SW 1271 (cell line): ENCODE measurements around the gene METTL15.
A peak's percentile ranks its signal among the peaks of the same experiment; 100 is the strongest.
"Not testable (repeated sequence)": the region's sequence is repeated elsewhere in the genome, so short reads cannot be mapped to it uniquely, and the experiment has no call there.

ENCODE experiments used
- DNase-seq, 2 experiments: peaks; one replicate each; lab custom pipeline; 2025; lab: John Stamatoyannopoulos, UW

METTL15 gene, protein sequence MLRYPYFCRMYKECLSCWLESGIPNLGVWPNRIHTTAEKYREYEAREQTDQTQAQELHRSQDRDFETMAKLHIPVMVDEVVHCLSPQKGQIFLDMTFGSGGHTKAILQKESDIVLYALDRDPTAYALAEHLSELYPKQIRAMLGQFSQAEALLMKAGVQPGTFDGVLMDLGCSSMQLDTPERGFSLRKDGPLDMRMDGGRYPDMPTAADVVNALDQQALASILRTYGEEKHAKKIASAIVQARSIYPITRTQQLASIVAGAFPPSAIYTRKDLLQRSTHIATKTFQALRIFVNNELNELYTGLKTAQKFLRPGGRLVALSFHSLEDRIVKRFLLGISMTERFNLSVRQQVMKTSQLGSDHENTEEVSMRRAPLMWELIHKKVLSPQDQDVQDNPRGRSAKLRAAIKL

DNA sequence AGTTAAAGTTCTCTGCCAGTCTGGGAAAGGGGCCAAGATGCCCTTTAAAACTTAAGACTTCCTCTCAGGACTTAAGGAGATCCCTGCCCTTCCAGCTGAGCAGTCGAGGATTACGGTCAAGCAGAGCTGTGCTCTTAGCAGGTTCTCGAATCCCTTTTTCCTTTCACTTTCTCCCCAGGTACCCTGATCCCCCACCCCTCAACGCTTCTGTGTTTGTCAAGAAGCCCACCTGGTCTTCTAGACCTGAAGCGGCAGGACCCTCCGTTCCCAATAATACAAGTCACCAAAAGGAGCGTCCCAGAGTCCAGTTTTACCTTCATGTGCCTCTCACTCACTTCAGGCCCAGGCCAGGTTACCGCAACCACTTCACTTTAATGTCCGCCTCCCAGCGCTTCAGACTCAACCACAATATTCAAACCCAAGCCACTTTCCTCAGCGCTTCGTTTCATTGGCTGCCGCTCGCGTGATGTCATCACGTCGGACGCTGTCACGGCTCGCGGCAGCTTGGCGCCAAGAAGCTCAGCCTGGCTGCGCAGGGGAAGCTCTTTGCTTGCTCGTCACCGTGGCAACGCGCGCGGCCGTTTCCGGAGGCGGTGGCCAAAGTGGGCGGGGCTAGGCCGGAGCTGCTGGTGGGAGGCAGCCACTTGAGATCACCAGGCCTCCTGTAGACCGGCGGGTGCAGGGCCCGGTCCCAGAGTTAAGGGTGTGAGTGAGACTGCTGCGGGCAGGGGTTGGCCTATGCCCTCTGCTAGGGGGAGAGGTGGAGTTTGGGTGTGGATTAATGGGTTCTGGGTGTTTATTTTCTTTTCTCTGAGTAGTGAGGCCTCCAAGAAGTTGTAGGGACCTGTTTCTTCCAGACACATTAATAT is at the start of gene METTL15, which contains the start of gene KIF18A:
Gene METTL15 (plus strand): TSS at position 639 of the 869 bp plus-strand sequence. CDS start 4,947 bp downstream, outside the sequence.
Gene KIF18A (minus strand): TSS at position 407 of the 869 bp plus-strand sequence. CDS start 10,209 bp downstream, outside the sequence.
- DNase-seq, result peak; percentile 92 to 93

DNA sequence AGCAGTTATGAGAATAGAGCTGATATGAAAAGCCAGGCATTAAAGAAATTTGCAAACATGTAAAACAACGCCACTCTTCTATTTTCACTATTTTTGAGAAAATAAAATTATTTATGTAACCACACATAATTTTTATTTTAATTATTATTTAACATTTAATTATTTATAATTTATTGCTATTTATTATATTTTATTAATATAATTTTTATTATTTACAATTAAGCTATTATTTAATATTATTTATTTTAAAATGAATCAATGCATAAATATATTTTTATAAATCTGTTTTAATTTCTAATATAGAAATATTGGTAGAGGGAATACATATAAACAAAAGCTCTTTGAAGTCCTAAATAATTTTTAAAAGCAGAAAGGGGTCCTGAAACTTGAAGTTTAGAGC is 36.9 kb upstream of the METTL15 start:
- no peak for DNase-seq

DNA sequence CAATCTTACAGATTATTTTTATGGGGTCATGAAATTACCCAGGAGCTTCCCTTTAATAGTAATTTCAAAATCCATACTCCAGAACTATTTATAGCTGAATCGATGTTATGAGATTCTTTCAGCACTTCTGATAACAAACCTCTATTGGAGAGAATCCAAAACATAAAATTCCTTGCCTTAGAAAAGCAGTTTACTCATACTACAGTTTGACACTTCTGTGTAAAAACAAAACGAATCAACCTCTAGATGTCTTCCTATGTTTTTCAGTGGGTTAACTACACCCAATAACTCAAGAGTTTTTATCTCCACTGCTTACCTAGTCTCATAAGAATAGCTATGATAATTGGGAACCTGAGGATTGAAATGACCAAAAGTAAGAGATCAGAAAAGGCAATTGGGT is 35.9 kb upstream of the METTL15 start:
- no peak for DNase-seq

DNA sequence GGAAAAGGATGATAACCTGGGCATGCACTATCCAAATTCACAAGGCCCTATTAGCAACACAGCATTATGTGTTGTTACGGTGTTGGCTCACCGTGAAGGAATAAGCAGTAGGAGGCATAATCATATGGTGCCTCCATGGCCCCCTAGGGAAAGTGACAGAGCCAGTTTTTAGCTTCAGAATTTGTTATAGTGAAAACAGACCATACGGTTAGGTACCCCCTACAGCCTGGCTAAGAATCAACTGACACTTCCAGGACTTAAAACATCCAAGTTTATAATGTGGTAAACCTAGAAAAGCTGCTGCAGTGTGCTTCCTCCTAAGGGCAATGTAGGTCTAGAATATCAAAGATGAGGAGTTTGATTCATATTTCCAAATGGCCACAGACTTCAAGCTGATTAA is 30.7 kb upstream of the METTL15 start:
- no peak for DNase-seq

DNA sequence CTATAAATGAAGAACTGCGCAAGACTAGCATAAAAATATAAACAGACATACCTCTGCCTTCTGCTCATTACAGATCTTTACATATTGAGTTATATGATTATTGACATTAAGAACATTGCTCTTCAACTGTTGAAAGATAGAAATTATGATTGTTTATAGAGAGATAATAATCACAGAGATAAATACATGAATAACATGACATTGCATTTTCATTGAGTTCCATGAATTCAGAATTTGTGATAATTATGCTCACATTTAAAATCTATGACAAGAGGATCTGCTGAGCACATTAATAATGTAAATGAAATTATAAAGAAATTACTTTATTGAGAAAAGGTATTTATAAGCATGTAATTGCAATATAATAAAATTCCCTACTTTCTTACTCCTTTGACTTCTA is 25.1 kb upstream of the METTL15 start:
- DNase-seq, result no peak

DNA sequence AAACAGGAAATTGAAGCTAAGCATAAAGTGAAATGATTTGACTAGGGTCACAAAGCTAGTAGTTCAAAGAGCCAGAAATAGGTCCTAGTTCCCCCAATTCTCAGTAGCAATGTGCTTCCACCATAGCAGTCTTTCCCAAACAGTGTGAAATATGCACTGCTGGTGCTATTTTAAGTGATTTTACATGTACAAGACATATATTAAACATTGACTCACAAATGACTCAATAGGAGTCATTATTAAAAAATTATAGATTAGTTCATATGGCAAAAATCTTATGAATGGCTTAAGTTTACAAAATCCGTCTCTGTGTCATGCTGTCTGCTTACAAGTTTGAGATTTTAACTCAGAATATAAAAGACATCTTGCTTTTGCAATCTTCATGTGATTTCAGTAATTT is 21.6 kb upstream of the METTL15 start:
- DNase-seq, result no peak

DNA sequence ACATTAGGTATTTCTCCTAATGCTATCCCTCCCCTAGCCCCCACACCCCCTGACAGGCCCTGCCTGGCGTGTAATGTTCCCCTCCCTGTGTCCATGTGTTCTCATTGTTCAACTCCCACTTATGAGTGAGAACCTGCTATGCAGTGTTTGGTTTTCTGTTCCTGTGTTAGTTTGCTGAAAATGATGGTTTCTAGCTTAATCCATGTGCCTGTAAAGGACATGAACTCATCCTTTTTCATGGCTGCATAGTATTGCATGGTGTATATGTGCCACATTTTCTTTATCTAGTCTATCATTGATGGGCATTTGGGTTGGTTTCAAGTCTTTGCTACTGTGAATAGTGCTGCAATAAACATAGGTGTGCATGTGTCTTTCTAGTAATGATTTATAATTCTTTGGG is 21.0 kb upstream of the METTL15 start:
- DNase-seq, result not testable (repeated sequence)

DNA sequence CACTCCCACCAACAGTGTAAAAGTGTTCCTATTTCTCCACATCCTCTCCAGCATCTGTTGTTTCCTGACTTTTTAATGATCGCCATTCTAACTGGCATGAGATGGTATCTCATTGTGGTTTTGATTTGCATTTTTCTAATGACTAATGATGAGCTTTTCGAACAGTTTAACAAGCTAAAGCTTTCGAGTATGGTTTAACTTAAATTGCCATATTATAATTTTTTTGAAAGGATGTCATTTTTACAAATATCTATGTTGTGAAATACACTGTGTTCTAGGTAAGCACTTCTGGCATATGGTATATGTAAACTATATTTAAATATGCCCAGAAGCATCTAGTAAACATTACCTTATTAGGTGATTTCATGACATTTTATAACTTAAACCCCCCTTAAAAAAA is 20.5 kb upstream of the METTL15 start:
- not testable (repeated sequence) for DNase-seq

DNA sequence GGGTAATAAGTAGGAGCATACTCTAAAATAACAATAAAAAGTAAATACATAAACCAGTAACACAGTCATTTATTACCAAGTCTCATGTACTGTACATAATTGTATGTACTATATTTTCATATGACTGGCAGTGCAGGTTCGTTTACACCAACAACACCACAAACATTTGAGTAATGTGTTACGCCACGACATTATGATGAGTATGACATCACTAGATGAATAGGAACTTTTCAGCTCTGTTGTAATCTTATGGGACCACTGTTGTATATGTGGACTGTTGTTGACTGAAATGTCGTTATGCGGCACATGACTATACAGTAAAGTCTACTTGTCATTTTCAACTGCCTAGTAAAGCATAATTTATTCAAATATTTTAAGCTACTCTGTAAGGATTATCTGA is 18.8 kb upstream of the METTL15 start:
- no peak for DNase-seq

DNA sequence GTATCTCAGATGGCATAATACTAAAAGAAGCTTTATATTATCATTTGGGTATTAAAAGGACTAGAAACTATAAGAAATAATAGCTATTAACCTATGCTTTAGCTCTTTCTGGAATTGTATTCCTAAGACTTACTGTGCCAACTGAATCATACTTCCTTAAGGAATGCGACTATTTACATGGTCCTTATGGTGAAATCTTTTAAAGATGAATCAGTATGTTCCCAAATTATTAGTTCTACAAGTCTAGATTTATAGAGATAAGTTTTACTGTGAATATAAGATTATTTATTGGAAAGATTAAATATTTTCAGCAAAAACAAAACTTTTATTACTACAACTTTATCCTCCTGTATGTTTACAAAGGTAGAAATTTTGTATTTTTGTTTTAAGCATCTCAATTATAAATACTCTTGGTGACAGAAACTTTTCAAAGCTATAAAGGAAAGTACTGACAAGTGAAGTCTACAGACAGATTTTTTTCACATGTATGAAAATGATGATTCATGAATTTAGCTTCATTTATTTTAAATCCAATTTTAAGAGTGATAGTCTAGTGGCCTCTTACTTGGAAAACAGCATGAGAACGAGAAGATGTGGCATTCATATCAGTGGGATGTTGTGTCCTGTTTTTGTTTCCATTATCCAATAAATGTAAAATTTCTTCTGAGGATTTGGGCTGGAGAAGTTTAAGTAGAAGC is 18.0 kb upstream of the METTL15 start:
- DNase-seq, result no peak

DNA sequence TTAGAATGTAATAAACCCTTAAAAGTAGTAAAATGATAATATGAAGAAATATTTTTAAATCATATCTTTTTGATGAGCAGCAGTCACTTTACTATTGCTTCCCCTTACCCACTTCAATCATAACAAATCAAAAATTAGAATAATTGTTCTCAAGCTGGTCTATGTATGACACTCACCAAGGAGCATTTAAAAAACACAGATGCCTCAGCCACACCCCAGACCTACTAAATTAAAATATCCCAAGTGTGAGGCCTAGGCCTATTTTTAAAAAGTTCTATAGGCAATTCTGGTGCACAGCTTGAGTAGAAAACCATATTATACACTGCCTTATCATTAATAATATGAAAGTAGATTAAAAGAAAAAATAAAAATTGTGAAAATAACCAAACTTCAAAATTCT is 15.4 kb upstream of the METTL15 start:
- no peak for DNase-seq

DNA sequence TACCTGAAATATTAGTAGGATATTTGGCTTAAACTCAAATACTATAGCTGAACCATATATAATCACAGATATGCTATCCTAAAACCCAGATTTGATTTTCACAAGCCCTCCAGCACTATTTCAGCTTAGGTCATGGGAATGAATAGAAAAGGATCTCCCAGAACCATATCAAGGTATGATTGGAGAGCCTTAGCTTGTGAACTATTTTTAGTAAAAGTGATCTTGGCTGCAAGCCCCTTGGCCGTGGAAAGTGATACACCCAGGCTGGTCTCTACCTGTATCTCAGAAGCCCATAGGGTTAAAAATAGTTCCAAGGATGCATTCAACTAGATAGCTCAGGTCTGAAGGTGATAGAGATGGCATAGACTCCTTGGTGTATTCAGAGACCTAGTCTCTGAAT is 9.9 kb upstream of the METTL15 start:
- no peak for DNase-seq

DNA sequence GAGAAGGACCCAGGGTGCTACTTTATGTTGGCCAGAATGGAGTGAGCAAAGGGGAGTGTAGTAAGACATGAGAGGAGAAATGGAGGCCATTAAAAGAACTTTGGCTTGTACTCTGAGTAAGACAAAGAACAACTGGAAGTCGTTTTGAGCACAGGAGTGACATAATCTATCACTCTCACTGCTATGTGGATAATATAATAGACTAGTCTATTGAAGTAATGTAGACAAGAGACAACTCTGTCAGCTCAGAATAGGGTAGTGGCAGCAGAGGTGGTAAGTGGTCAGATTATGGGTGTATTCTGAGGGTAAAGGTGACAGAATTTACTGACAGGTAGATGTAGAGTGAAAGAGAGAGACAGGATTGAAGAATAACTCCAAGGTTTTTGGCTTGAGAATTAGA is 8.5 kb upstream of the METTL15 start:
- DNase-seq, result no peak

DNA sequence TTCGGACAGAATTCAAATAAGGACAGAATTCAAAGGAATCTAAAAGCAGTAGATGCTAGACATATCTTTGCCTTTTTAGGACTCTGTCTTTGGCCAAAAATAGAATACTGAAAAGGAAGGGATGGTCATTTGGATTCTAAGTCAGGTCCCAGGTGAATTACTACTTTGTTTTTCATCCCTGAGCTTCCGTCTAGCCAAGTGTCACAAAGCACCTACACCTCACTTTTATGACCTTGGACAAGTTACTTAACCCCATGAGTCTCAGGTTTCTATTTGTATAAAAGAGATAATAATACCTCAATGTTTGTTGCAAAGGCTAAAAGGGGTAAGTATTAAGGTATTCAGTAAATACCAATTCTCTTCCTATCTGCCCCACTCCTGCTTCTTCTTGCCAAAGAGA is 7.5 kb upstream of the METTL15 start:
- no peak for DNase-seq

DNA sequence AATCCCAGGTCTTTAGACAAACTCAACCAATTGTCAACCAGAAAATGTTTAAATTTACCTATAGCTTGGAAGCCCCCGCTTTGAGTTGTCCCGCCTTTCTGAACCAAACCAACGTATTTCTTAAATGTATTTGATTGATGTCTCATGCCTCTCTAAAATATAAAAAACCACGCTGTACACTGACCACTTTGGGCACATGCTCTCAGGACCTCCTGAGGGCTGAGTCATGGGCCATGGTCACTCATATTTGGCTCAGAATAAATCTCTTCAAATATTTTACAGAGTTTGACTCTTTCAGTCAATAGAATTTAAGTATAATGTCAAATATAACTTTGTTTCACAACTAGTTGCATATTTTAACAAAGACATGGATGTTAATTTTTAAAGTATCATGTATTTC is 5.9 kb upstream of the METTL15 start:
- DNase-seq, result not testable (repeated sequence)

DNA sequence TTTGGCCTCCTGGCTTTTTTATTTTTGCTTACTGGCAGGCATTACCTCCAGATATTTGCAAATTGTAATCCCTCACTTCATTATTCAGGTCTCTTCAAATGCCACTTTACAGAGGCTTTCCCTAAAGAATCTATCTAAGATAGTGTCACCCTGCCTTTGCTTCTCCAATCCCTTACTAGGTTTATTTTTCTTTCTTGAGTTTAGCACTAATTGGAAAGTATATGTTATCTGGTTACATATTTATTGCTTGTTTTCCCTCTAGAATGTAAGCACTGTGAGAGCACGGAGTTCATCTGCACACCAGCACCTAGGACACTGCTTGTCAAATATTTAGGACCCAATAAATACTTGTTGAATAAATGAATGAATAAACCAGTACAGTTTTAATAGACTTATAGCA is 3.8 kb upstream of the METTL15 start:
- DNase-seq, result no peak

DNA sequence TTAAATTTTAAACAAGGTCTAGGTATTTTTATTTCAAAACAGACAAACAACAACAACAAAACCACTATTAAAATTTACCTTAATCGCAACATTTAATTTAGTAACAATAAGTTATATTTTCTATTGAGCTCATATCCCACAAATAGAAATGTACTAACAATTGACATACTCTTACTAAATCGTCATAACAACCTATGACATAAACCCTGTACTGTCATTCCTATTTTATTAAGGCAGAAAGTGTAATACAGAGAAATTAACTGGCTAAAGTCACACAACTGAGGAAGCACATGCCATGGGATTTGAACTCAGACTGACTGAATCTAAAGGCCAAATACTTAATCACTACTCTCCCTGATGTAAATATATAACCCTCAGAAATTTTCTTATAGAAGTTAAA is 3.2 kb upstream of the METTL15 start:
- DNase-seq, result no peak

DNA sequence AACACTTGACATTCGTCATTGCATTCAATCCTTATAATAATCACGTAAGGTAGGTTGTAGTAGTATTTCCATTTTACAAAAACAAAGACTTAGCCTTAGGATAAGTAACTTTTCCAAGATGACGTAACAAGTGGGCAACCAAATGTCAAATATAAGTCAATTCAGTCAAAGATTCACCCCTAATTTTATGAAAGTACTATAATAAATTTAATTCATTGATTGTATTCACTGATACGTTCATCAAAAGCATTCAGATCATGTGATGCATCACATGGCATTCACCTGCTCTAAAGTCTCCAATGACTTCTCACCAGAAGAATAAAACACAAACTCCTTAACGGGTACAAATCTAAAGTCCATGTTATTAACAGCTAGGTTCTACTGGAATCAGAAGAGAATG is 2.3 kb upstream of the METTL15 start:
- DNase-seq, result no peak

DNA sequence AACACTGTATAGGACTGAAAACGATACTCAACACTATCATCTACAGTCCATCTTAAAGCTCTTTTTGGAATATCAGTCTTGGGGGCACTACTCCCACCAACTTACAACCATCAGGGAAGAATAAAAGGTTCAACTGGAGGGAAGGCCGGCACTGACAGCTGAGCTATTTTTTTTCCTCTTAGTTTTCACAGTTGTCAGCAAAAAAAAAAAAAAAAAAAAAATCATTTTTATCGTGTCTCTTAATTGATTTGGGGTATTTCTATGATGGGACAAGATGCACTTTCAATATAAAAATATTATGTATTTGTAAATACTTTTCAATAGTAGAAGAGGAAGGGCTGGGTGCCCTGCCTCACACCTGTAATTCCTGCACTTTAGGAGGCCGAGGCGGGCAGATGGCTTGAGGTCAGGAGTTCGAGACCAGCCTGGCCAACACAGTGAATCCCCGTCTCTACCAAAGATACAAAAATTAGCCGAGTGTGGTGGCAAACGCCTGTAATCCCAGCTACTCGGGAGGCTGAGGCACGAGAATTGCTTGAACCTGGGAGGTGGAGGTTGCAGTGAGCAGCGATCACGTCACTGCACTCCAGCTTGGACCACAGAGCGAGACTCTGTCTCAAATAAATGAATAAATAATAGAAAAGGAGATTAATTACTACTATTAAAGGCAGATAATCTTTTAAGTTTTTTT is 1.7 kb upstream of the METTL15 start:
- DNase-seq, result no peak

DNA sequence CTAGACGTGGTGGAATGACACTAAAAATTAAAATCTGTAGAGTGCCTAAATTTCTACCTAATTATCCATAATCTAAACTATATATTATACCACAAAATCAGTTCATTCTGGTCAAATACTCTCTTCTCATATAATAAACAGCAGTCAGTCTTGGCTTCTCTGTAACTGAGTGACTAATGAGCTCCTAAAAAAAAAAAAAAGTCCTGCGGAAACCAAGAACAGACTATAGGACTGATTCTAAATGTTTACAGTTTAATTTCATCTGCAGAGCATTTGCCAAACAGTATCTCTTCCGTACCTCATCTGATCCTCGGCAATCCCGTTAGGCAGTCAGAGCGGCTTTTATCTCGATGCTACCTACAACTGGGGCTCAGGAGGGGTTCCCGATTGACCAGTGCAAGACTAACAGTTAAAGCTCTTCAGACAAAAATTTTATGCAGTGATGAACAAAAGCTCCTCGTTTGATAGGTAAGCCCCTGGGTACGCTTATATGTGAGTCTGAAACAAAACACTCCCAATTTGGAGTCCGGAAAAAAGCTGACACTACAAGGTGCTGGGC is 918 bp upstream of the METTL15 start:
- DNase-seq, result peak in 1 of 2 experiments; percentile 44

DNA sequence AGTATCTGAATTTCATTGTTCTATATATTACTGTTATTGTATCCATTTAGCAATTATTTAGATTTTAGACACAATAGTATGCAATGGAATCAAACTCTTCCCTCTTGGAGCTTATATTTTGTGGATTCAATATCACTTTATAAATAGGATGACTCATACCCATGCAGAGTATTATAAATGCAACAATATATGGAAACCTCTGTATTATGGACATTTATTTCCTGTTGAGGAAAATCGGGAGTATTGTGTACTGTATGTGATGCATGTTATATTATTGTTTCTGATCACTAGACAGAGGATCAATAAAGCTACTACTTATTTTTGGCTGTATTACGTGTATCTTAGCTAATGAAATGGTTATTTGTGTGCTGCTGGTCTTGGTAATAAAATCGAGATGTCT is 770 bp downstream of the METTL15 start:
- no peak for DNase-seq
